ENCODE data around the gene C4B.

The C4B gene

DNA sequence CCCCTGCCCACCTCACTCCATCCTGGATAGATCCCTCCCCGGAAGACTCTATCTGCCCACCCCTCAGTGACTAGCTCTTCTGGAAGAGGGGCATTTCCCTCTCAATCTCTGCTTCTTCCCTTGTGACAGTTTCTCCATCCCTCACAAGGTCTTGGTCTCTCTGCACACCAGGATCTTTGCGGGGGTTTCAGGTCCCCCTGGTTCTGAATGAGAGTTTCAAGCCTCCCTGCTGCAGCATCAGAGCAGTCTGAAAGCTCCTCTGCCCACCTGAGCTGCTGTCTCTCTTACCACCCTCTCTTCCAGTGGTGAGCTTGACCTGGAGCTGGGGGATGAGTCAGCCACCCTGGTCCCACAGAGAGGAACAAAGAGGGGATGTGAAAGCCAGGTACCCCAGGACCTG is 70.2 kb downstream of the C4B start:
- no peak for DNase-seq

Measured in bone marrow (tissue), 2 donors.